GM12874 (cell line): ENCODE results near the gene MOSMO.

Experiments used
- CTCF ChIP-seq: IDR thresholded peaks from 2 replicates; pipeline ENCODE4 v1.5.1; 2011; ENCODE audit warnings: low read depth, mild to moderate bottlenecking, control low read depth, low read length, moderate library complexity; ENCODE audit not compliant: insufficient read depth

MOSMO gene

GRCh38 chr16:22122239-22122638 is 114.3 kb downstream of the MOSMO start:
- TF ChIP-seq CTCF = no peak

GRCh38 chr16:22123146-22123545 is 115.2 kb downstream of the MOSMO start:
- 0 out of 2 replicates have a peak, but pooled peaks have one; percentile 10 for TF ChIP-seq CTCF

GRCh38 chr16:22123759-22124490 is 116.0 kb downstream of the MOSMO start:
- no peak for TF ChIP-seq CTCF

- no peak for TF ChIP-seq CTCF
These were observed 116.8 kb downstream of the MOSMO start for GRCh38 chr16:22124583-22125284.

- TF ChIP-seq CTCF = no peak
These were observed 118.2 kb downstream of the MOSMO start for GRCh38 chr16:22126037-22126558.

GRCh38 chr16:22130528-22130927 is 122.6 kb downstream of the MOSMO start:
- TF ChIP-seq CTCF = no peak

GRCh38 chr16:22132801-22133200 is 124.9 kb downstream of the MOSMO start:
- TF ChIP-seq CTCF = no peak
